ENCODE measurements around the gene PYGO2. TPM values are rescaled to one million over a fixed set of nuclear protein-coding genes. Genes with fewer than 3 reads are reported as not detected.

The PYGO2 gene
- polyA plus RNA-seq, 2 donors, result 14.3 to 15.8 TPM

GRCh38 chr1:154972517-154973343 lies 11.1 kb upstream of the PYGO2 start:
- peaks cover 5 to 9% of the 10 kb centered on the region in 2 donors for H3K36me3 ChIP-seq (ENCODE audit: control insufficient read depth in 2 of 2, insufficient read depth in 2 of 2, low read length in 1 of 2)
- peak overlapping the region in 1 of 2 donors; percentile 86 for H3K4me3 ChIP-seq (ENCODE audit: low read depth in 1 of 2, low read length in 2 of 2)
- H3K4me1 ChIP-seq (ENCODE audit: control insufficient read depth in 2 of 2, insufficient read depth in 2 of 2, low read length in 1 of 2), result peaks cover 15 to 29% of the 10 kb centered on the region in 2 donors
- H3K27ac ChIP-seq (ENCODE audit: low read depth in 2 of 2, low read length in 1 of 2), result peak overlapping the region; percentile 98 to 100
- no peaks in the 10 kb centered on the region for H3K27me3 ChIP-seq (ENCODE audit: control insufficient read depth in 1 of 2, insufficient read depth in 2 of 2, low read length in 2 of 2)
- 19 to 22% methylated on average over 18 of the region's 18 CpGs for WGBS, 2 donors
- H3K9me3 ChIP-seq (ENCODE audit: control insufficient read depth in 2 of 2, insufficient read depth in 1 of 2, low read depth in 1 of 2, low read length in 1 of 2), result no peaks in the 10 kb centered on the region

- Histone ChIP-seq H3K27ac (ENCODE audit: low read depth in 2 of 2, low read length in 1 of 2) (peak overlapping the region; percentile 98 to 100), H3K27me3 (ENCODE audit: control insufficient read depth in 1 of 2, insufficient read depth in 2 of 2, low read length in 2 of 2) (no peaks in the 10 kb centered on the region), H3K4me3 (ENCODE audit: low read depth in 1 of 2, low read length in 2 of 2) (no peak overlapping the region), H3K4me1 (ENCODE audit: control insufficient read depth in 2 of 2, insufficient read depth in 2 of 2, low read length in 1 of 2) (peaks cover 15 to 29% of the 10 kb centered on the region in 2 donors), H3K36me3 (ENCODE audit: control insufficient read depth in 2 of 2, insufficient read depth in 2 of 2, low read length in 1 of 2) (peaks cover 9 to 12% of the 10 kb centered on the region in 2 donors), H3K9me3 (ENCODE audit: control insufficient read depth in 2 of 2, insufficient read depth in 1 of 2, low read depth in 1 of 2, low read length in 1 of 2) (no peaks in the 10 kb centered on the region)
- WGBS, 2 donors, result 54 to 60% methylated on average over 3 of the region's 3 CpGs
Measured at GRCh38 chr1:154972213-154972516, 10.6 kb upstream of the PYGO2 start.

DNA sequence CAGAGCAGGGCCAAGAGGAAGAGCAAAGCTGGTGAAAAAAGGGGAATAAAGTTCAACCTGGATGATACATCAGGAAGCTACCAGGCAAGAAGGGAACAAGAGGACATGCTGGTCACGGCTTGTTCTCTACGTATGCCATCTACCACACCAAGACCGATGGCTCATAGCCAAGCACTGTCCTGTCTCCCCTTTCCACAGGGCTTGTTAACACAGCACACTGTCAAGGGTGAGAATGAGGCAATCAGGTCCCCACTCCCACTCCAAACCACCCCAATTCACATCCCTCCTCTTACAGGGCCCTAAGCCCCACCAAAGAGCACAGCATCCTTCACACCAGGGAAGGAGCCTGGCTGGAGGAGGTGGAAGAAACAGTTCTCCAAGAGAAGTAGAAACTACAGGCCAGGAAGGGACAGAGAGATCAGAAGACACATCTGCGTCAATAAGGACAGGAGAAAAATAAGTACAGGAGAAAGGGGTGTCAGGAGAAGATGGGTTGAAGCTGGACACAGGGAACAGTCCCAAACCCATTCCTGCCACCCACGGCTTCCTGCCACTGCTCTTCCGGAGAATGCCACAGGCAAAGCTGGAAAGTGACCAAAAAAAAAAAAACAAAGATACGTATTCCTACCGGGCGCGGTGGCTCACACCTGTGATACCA lies 9.9 kb upstream of the PYGO2 start:
- peaks cover 9 to 13% of the 10 kb centered on the region in 2 donors for H3K36me3 ChIP-seq (ENCODE audit: control insufficient read depth in 2 of 2, insufficient read depth in 2 of 2, low read length in 1 of 2)
- no peak overlapping the region for H3K4me3 ChIP-seq (ENCODE audit: low read depth in 1 of 2, low read length in 2 of 2)
- no peaks in the 10 kb centered on the region for H3K9me3 ChIP-seq (ENCODE audit: control insufficient read depth in 2 of 2, insufficient read depth in 1 of 2, low read depth in 1 of 2, low read length in 1 of 2)
- H3K27ac ChIP-seq (ENCODE audit: low read depth in 2 of 2, low read length in 1 of 2), result peak overlapping the region; percentile 93 to 99
- no peaks in the 10 kb centered on the region for H3K27me3 ChIP-seq (ENCODE audit: control insufficient read depth in 1 of 2, insufficient read depth in 2 of 2, low read length in 2 of 2)
- peaks cover 15 to 29% of the 10 kb centered on the region in 2 donors for H3K4me1 ChIP-seq (ENCODE audit: control insufficient read depth in 2 of 2, insufficient read depth in 2 of 2, low read length in 1 of 2)
- 34 to 35% methylated on average over 10 of the region's 10 CpGs for WGBS, 2 donors

DNA sequence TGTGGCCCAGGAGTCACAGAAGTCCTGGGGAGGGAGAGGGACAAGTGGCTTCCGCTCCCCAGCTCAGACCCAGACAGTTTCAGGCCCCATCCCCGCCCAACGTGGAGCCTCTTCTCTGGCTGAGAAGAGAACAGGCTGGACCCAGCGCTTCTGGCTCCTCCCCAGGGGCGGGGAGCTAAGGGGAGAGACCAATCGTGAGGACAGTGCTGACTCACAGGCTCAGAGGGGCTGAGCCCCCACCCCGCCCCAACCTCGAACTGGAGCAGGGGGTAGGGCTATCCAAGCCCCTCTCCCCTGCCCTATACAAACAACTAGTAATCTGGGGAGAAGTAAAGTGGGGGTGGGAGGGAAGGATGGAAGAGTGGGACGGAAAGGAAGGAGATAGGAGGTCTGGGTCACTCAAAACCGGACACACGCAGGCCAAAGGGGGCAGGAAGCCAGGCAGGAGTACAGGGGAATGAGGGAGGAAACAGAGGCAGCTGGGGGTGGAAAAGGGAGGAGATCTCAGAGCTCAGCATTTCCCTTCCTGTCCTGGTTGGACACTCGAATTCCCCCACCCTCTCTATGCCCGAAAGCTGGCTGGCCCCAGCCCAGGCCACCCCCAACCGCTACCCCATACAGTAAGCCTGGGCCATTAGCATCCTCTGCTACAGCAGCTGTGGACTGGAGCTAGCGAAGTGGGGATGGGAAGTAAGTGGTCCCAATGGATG lies 9.2 kb upstream of the PYGO2 start, which contains the start of gene SHC1:
Gene SHC1 (minus strand): TSS at position 117 of the 710 bp plus-strand sequence. CDS start 221 bp downstream, outside the sequence.
- Histone ChIP-seq H3K9me3 (ENCODE audit: control insufficient read depth in 2 of 2, insufficient read depth in 1 of 2, low read depth in 1 of 2, low read length in 1 of 2) (no peaks in the 10 kb centered on the region), H3K27ac (ENCODE audit: low read depth in 2 of 2, low read length in 1 of 2) (peak within 1 kb of the TSS; percentile 93 to 99), H3K27me3 (ENCODE audit: control insufficient read depth in 1 of 2, insufficient read depth in 2 of 2, low read length in 2 of 2) (no peaks in the 10 kb centered on the region), H3K4me3 (ENCODE audit: low read depth in 1 of 2, low read length in 2 of 2) (peak within 1 kb of the TSS; percentile 7 to 13), H3K4me1 (ENCODE audit: control insufficient read depth in 2 of 2, insufficient read depth in 2 of 2, low read length in 1 of 2) (peaks cover 15 to 29% of the 10 kb centered on the region in 2 donors), H3K36me3 (ENCODE audit: control insufficient read depth in 2 of 2, insufficient read depth in 2 of 2, low read length in 1 of 2) (peaks cover 14 to 20% of the 10 kb centered on the region in 2 donors)
- 13 to 22% methylated on average over 15 of the region's 15 CpGs for WGBS, 2 donors

DNA sequence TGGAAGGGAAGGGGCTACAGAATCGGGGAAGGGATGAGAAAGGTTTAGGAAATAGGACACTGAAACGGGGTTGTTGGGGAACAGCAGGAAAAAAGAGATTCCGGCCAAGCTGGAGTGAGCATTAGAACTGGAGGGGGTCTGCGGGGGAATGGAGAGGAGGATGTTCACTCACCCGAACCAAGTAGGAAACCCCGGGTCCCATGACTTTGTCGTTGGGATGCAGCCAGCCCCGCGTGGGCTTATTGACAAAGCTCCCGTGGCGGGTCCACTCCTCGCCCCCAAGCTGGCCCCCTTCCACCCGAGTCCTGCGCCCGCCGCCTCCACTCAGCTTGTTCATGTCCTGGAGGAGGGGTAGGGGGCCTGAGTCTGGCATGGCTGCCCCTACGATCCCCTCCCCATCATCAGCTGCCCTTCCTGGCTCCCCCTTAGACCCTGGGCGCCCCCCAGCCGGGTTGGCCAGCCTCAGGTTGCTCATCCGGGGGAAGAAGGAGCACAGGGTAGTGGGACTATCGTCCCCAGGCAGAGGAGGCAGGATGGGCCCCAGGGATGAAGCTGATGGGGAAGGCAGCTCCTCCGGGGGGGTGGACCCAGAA lies 8.4 kb upstream of the PYGO2 start:
- Histone ChIP-seq H3K4me1 (ENCODE audit: control insufficient read depth in 2 of 2, insufficient read depth in 2 of 2, low read length in 1 of 2) (peaks cover 15 to 29% of the 10 kb centered on the region in 2 donors), H3K27ac (ENCODE audit: low read depth in 2 of 2, low read length in 1 of 2) (peak overlapping the region; percentile 93 to 99), H3K4me3 (ENCODE audit: low read depth in 1 of 2, low read length in 2 of 2) (peak overlapping the region; percentile 1 to 13), H3K36me3 (ENCODE audit: control insufficient read depth in 2 of 2, insufficient read depth in 2 of 2, low read length in 1 of 2) (peaks cover 20 to 26% of the 10 kb centered on the region in 2 donors), H3K27me3 (ENCODE audit: control insufficient read depth in 1 of 2, insufficient read depth in 2 of 2, low read length in 2 of 2) (no peaks in the 10 kb centered on the region), H3K9me3 (ENCODE audit: control insufficient read depth in 2 of 2, insufficient read depth in 1 of 2, low read depth in 1 of 2, low read length in 1 of 2) (no peaks in the 10 kb centered on the region)
- WGBS, 2 donors, result 28 to 38% methylated on average over 22 of the region's 22 CpGs

GRCh38 chr1:154969246-154969645 lies 7.7 kb upstream of the PYGO2 start:
- Histone ChIP-seq H3K27me3 (ENCODE audit: control insufficient read depth in 1 of 2, insufficient read depth in 2 of 2, low read length in 2 of 2) (no peaks in the 10 kb centered on the region), H3K36me3 (ENCODE audit: control insufficient read depth in 2 of 2, insufficient read depth in 2 of 2, low read length in 1 of 2) (peaks cover 20 to 30% of the 10 kb centered on the region in 2 donors), H3K27ac (ENCODE audit: low read depth in 2 of 2, low read length in 1 of 2) (peak overlapping the region in 1 of 2 donors; percentile 99), H3K4me3 (ENCODE audit: low read depth in 1 of 2, low read length in 2 of 2) (peak overlapping the region in 1 of 2 donors; percentile 13), H3K4me1 (ENCODE audit: control insufficient read depth in 2 of 2, insufficient read depth in 2 of 2, low read length in 1 of 2) (peaks cover 15 to 29% of the 10 kb centered on the region in 2 donors), H3K9me3 (ENCODE audit: control insufficient read depth in 2 of 2, insufficient read depth in 1 of 2, low read depth in 1 of 2, low read length in 1 of 2) (no peaks in the 10 kb centered on the region)
- WGBS, 2 donors, result 64 to 68% methylated on average over 5 of the region's 5 CpGs

DNA sequence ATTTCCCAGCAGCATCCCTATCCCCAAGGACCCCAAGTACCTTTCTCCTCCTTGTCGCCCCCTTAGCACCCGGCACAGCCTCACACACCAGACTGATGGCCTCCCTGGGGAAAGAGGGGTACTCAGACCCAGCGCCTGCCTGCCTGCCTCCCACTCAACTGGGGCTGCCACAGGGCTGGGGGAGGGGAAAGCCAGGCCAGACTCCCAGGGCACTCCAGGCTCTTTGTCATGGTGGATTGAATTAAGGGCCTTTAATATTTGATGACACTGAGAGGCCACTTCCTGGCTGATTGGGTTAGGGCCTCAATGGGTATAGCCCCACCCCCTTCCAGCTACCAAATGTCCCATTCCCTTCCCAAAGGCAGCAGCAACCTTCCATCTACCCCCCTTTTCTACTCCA lies 7.1 kb upstream of the PYGO2 start:
- H3K27ac ChIP-seq (ENCODE audit: low read depth in 2 of 2, low read length in 1 of 2), result peak overlapping the region; percentile 31 to 99
- no peaks in the 10 kb centered on the region for H3K9me3 ChIP-seq (ENCODE audit: control insufficient read depth in 2 of 2, insufficient read depth in 1 of 2, low read depth in 1 of 2, low read length in 1 of 2)
- peaks cover 15 to 29% of the 10 kb centered on the region in 2 donors for H3K4me1 ChIP-seq (ENCODE audit: control insufficient read depth in 2 of 2, insufficient read depth in 2 of 2, low read length in 1 of 2)
- peaks cover 20 to 30% of the 10 kb centered on the region in 2 donors for H3K36me3 ChIP-seq (ENCODE audit: control insufficient read depth in 2 of 2, insufficient read depth in 2 of 2, low read length in 1 of 2)
- H3K4me3 ChIP-seq (ENCODE audit: low read depth in 1 of 2, low read length in 2 of 2), result no peak overlapping the region
- no peaks in the 10 kb centered on the region for H3K27me3 ChIP-seq (ENCODE audit: control insufficient read depth in 1 of 2, insufficient read depth in 2 of 2, low read length in 2 of 2)
- 81 to 87% methylated on average over 2 to 3 of the region's 3 CpGs for WGBS, 2 donors

- no peak overlapping the region for H3K4me3 ChIP-seq (ENCODE audit: low read depth in 1 of 2, low read length in 2 of 2)
- H3K36me3 ChIP-seq (ENCODE audit: control insufficient read depth in 2 of 2, insufficient read depth in 2 of 2, low read length in 1 of 2), result peaks cover 20 to 38% of the 10 kb centered on the region in 2 donors
- 66 to 79% methylated on average over 5 of the region's 5 CpGs for WGBS, 2 donors
- peak overlapping the region; percentile 30 to 76 for H3K27ac ChIP-seq (ENCODE audit: low read depth in 2 of 2, low read length in 1 of 2)
- no peaks in the 10 kb centered on the region for H3K27me3 ChIP-seq (ENCODE audit: control insufficient read depth in 1 of 2, insufficient read depth in 2 of 2, low read length in 2 of 2)
- no peaks in the 10 kb centered on the region for H3K9me3 ChIP-seq (ENCODE audit: control insufficient read depth in 2 of 2, insufficient read depth in 1 of 2, low read depth in 1 of 2, low read length in 1 of 2)
- H3K4me1 ChIP-seq (ENCODE audit: control insufficient read depth in 2 of 2, insufficient read depth in 2 of 2, low read length in 1 of 2), result peaks cover 19 to 28% of the 10 kb centered on the region in 2 donors
Measured at GRCh38 chr1:154967331-154967950, 5.9 kb upstream of the PYGO2 start.

DNA sequence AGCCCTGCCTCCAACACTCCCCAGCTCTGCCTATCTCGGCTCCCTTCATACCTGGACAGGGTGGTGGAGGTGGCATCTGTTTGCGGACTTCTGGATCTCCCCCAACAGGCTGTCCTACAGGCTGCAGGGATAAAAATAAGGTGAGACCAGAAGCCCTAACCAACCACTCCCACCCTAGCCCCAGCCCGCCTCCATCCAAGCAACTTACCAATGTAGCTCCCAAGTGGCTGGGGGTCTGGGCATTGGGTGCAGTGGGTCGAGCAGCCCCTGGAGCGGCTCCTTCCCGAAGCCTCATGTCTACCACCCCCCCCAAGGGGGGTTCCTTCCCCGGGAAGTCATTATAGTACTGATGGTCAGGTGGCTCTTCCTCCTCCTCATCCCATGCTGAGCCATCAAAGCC lies 4.5 kb upstream of the PYGO2 start:
- 86 to 89% methylated on average over 7 of the region's 7 CpGs for WGBS, 2 donors
- H3K36me3 ChIP-seq (ENCODE audit: control insufficient read depth in 2 of 2, insufficient read depth in 2 of 2, low read length in 1 of 2), result peaks cover 20 to 38% of the 10 kb centered on the region in 2 donors

More for the DNA sequence above, 4.5 kb upstream of the PYGO2 start:
- H3K4me3 ChIP-seq (ENCODE audit: low read depth in 1 of 2, low read length in 2 of 2), result no peak overlapping the region
- peaks cover 18 to 22% of the 10 kb centered on the region in 2 donors for H3K4me1 ChIP-seq (ENCODE audit: control insufficient read depth in 2 of 2, insufficient read depth in 2 of 2, low read length in 1 of 2)
- no peaks in the 10 kb centered on the region for H3K27me3 ChIP-seq (ENCODE audit: control insufficient read depth in 1 of 2, insufficient read depth in 2 of 2, low read length in 2 of 2)
- H3K27ac ChIP-seq (ENCODE audit: low read depth in 2 of 2, low read length in 1 of 2), result no peak overlapping the region
- H3K9me3 ChIP-seq (ENCODE audit: control insufficient read depth in 2 of 2, insufficient read depth in 1 of 2, low read depth in 1 of 2, low read length in 1 of 2), result no peaks in the 10 kb centered on the region

Data from esophagus (tissue), 2 donors.